ENCODE results near the gene ADAM22.
A peak's percentile ranks its signal among the peaks of the same experiment; 100 is the strongest.

The ADAM22 gene

GRCh38 chr7:88176190-88176589 lies 242.1 kb downstream of the ADAM22 start:
- no peaks in the 10 kb centered on the region for H3K27me3 ChIP-seq (ENCODE audit: control insufficient read depth, insufficient read depth, low read length)

GRCh38 chr7:88183051-88183450 lies 249.0 kb downstream of the ADAM22 start:
- no peak overlapping the region for H3K9ac ChIP-seq (ENCODE audit: low read length)
- no peaks in the 10 kb centered on the region for H3K36me3 ChIP-seq (ENCODE audit: control insufficient read depth, low read depth, low read length)
- no peak overlapping the region for H3K4me3 ChIP-seq (ENCODE audit: low read length)
- no peaks in the 10 kb centered on the region for H3K9me3 ChIP-seq (ENCODE audit: control insufficient read depth, low read depth, low read length)
- H3K27ac ChIP-seq (ENCODE audit: low read length), result no peak overlapping the region
- H3K27me3 ChIP-seq (ENCODE audit: control insufficient read depth, insufficient read depth, low read length), result no peaks in the 10 kb centered on the region
- H3K4me1 ChIP-seq (ENCODE audit: control insufficient read depth, low read depth, low read length), result peaks cover 13% of the 10 kb centered on the region

More at GRCh38 chr7:88176190-88176589, 242.1 kb downstream of the ADAM22 start:
- Histone ChIP-seq H3K27ac (ENCODE audit: low read length) (no peak overlapping the region), H3K4me3 (ENCODE audit: low read length) (no peak overlapping the region), H3K9ac (ENCODE audit: low read length) (no peak overlapping the region), H3K9me3 (ENCODE audit: control insufficient read depth, low read depth, low read length) (no peaks in the 10 kb centered on the region), H3K36me3 (ENCODE audit: control insufficient read depth, low read depth, low read length) (no peaks in the 10 kb centered on the region), H3K4me1 (ENCODE audit: control insufficient read depth, low read depth, low read length) (peaks cover 4% of the 10 kb centered on the region)

GRCh38 chr7:88184848-88185304 lies 250.8 kb downstream of the ADAM22 start:
- Histone ChIP-seq H3K4me1 (ENCODE audit: control insufficient read depth, low read depth, low read length) (peaks cover 8% of the 10 kb centered on the region), H3K36me3 (ENCODE audit: control insufficient read depth, low read depth, low read length) (no peaks in the 10 kb centered on the region), H3K4me3 (ENCODE audit: low read length) (no peak overlapping the region), H3K27me3 (ENCODE audit: control insufficient read depth, insufficient read depth, low read length) (no peaks in the 10 kb centered on the region), H3K9ac (ENCODE audit: low read length) (no peak overlapping the region), H3K27ac (ENCODE audit: low read length) (no peak overlapping the region), H3K9me3 (ENCODE audit: control insufficient read depth, low read depth, low read length) (no peaks in the 10 kb centered on the region)

GRCh38 chr7:88185650-88186049 lies 251.6 kb downstream of the ADAM22 start:
- no peaks in the 10 kb centered on the region for H3K36me3 ChIP-seq (ENCODE audit: control insufficient read depth, low read depth, low read length)
- no peak overlapping the region for H3K27ac ChIP-seq (ENCODE audit: low read length)
- H3K4me3 ChIP-seq (ENCODE audit: low read length), result no peak overlapping the region

GRCh38 chr7:88191911-88192310 lies 257.9 kb downstream of the ADAM22 start:
- Histone ChIP-seq H3K27ac (ENCODE audit: low read length) (no peak overlapping the region), H3K9ac (ENCODE audit: low read length) (no peak overlapping the region), H3K27me3 (ENCODE audit: control insufficient read depth, insufficient read depth, low read length) (no peaks in the 10 kb centered on the region), H3K4me1 (ENCODE audit: control insufficient read depth, low read depth, low read length) (no peaks in the 10 kb centered on the region), H3K36me3 (ENCODE audit: control insufficient read depth, low read depth, low read length) (no peaks in the 10 kb centered on the region), H3K4me3 (ENCODE audit: low read length) (no peak overlapping the region), H3K9me3 (ENCODE audit: control insufficient read depth, low read depth, low read length) (no peaks in the 10 kb centered on the region)

More at GRCh38 chr7:88185650-88186049, 251.6 kb downstream of the ADAM22 start:
- no peaks in the 10 kb centered on the region for H3K9me3 ChIP-seq (ENCODE audit: control insufficient read depth, low read depth, low read length)
- H3K9ac ChIP-seq (ENCODE audit: low read length), result no peak overlapping the region
- H3K27me3 ChIP-seq (ENCODE audit: control insufficient read depth, insufficient read depth, low read length), result no peaks in the 10 kb centered on the region
- peaks cover 8% of the 10 kb centered on the region for H3K4me1 ChIP-seq (ENCODE audit: control insufficient read depth, low read depth, low read length)

GRCh38 chr7:88200261-88200660 lies 266.2 kb downstream of the ADAM22 start:
- no peak overlapping the region for H3K9ac ChIP-seq (ENCODE audit: low read length)
- no peaks in the 10 kb centered on the region for H3K9me3 ChIP-seq (ENCODE audit: control insufficient read depth, low read depth, low read length)
- peaks cover 13% of the 10 kb centered on the region for H3K4me1 ChIP-seq (ENCODE audit: control insufficient read depth, low read depth, low read length)
- H3K36me3 ChIP-seq (ENCODE audit: control insufficient read depth, low read depth, low read length), result peaks cover 9% of the 10 kb centered on the region
- no peaks in the 10 kb centered on the region for H3K27me3 ChIP-seq (ENCODE audit: control insufficient read depth, insufficient read depth, low read length)
- H3K27ac ChIP-seq (ENCODE audit: low read length), result no peak overlapping the region
- H3K4me3 ChIP-seq (ENCODE audit: low read length), result peak overlapping the region; percentile 37

GRCh38 chr7:88200789-88201188 lies 266.7 kb downstream of the ADAM22 start:
- H3K4me1 ChIP-seq (ENCODE audit: control insufficient read depth, low read depth, low read length), result peaks cover 13% of the 10 kb centered on the region
- peaks cover 14% of the 10 kb centered on the region for H3K36me3 ChIP-seq (ENCODE audit: control insufficient read depth, low read depth, low read length)
- peak overlapping the region; percentile 37 for H3K4me3 ChIP-seq (ENCODE audit: low read length)
- no peaks in the 10 kb centered on the region for H3K27me3 ChIP-seq (ENCODE audit: control insufficient read depth, insufficient read depth, low read length)
- H3K27ac ChIP-seq (ENCODE audit: low read length), result no peak overlapping the region
- H3K9me3 ChIP-seq (ENCODE audit: control insufficient read depth, low read depth, low read length), result no peaks in the 10 kb centered on the region
- H3K9ac ChIP-seq (ENCODE audit: low read length), result no peak overlapping the region

GRCh38 chr7:88201305-88201704 lies 267.3 kb downstream of the ADAM22 start:
- Histone ChIP-seq H3K4me3 (ENCODE audit: low read length) (peak overlapping the region; percentile 37), H3K27me3 (ENCODE audit: control insufficient read depth, insufficient read depth, low read length) (no peaks in the 10 kb centered on the region), H3K36me3 (ENCODE audit: control insufficient read depth, low read depth, low read length) (peaks cover 19% of the 10 kb centered on the region), H3K4me1 (ENCODE audit: control insufficient read depth, low read depth, low read length) (peaks cover 13% of the 10 kb centered on the region), H3K9me3 (ENCODE audit: control insufficient read depth, low read depth, low read length) (no peaks in the 10 kb centered on the region), H3K27ac (ENCODE audit: low read length) (peak overlapping the region; percentile 26), H3K9ac (ENCODE audit: low read length) (no peak overlapping the region)

GRCh38 chr7:88202278-88202677 lies 268.2 kb downstream of the ADAM22 start:
- no peaks in the 10 kb centered on the region for H3K9me3 ChIP-seq (ENCODE audit: control insufficient read depth, low read depth, low read length)
- peaks cover 27% of the 10 kb centered on the region for H3K36me3 ChIP-seq (ENCODE audit: control insufficient read depth, low read depth, low read length)
- no peak overlapping the region for H3K27ac ChIP-seq (ENCODE audit: low read length)
- no peak overlapping the region for H3K4me3 ChIP-seq (ENCODE audit: low read length)
- no peaks in the 10 kb centered on the region for H3K27me3 ChIP-seq (ENCODE audit: control insufficient read depth, insufficient read depth, low read length)
- H3K9ac ChIP-seq (ENCODE audit: low read length), result no peak overlapping the region
- peaks cover 13% of the 10 kb centered on the region for H3K4me1 ChIP-seq (ENCODE audit: control insufficient read depth, low read depth, low read length)

- Histone ChIP-seq H3K27ac (ENCODE audit: low read length) (no peak overlapping the region), H3K9me3 (ENCODE audit: control insufficient read depth, low read depth, low read length) (no peaks in the 10 kb centered on the region), H3K9ac (ENCODE audit: low read length) (no peak overlapping the region), H3K4me3 (ENCODE audit: low read length) (no peak overlapping the region), H3K36me3 (ENCODE audit: control insufficient read depth, low read depth, low read length) (peaks cover 32% of the 10 kb centered on the region), H3K27me3 (ENCODE audit: control insufficient read depth, insufficient read depth, low read length) (no peaks in the 10 kb centered on the region), H3K4me1 (ENCODE audit: control insufficient read depth, low read depth, low read length) (peaks cover 13% of the 10 kb centered on the region)
These were observed 268.7 kb downstream of the ADAM22 start for GRCh38 chr7:88202799-88203198.

GRCh38 chr7:88203401-88203800 lies 269.4 kb downstream of the ADAM22 start:
- Histone ChIP-seq H3K27ac (ENCODE audit: low read length) (no peak overlapping the region), H3K27me3 (ENCODE audit: control insufficient read depth, insufficient read depth, low read length) (no peaks in the 10 kb centered on the region), H3K4me3 (ENCODE audit: low read length) (no peak overlapping the region), H3K9ac (ENCODE audit: low read length) (no peak overlapping the region), H3K36me3 (ENCODE audit: control insufficient read depth, low read depth, low read length) (peaks cover 38% of the 10 kb centered on the region), H3K9me3 (ENCODE audit: control insufficient read depth, low read depth, low read length) (no peaks in the 10 kb centered on the region), H3K4me1 (ENCODE audit: control insufficient read depth, low read depth, low read length) (peaks cover 13% of the 10 kb centered on the region)

GRCh38 chr7:88204525-88205110 lies 270.6 kb downstream of the ADAM22 start:
- Histone ChIP-seq H3K36me3 (ENCODE audit: control insufficient read depth, low read depth, low read length) (peaks cover 48% of the 10 kb centered on the region), H3K9me3 (ENCODE audit: control insufficient read depth, low read depth, low read length) (no peaks in the 10 kb centered on the region), H3K4me1 (ENCODE audit: control insufficient read depth, low read depth, low read length) (peaks cover 13% of the 10 kb centered on the region), H3K9ac (ENCODE audit: low read length) (no peak overlapping the region), H3K27me3 (ENCODE audit: control insufficient read depth, insufficient read depth, low read length) (no peaks in the 10 kb centered on the region), H3K4me3 (ENCODE audit: low read length) (no peak overlapping the region), H3K27ac (ENCODE audit: low read length) (no peak overlapping the region)

Data from iPS-18a (cell line).